K562 (cell line): ENCODE results near the gene ZC3HAV1L. TPM values are rescaled to one million over a fixed set of nuclear protein-coding genes. Genes with fewer than 3 reads are reported as not detected.

Experiments
- ATAC-seq: fragments of 200-7000 bp; cut with Tn5 transposase; 3 replicates; pipeline ENCODE4 v1.9.1; 2020; ENCODE audit warnings: moderate library complexity
- BruUV-seq: library from RNA; stranded (reverse); fragments of 400-500 nt; replicated peaks from 2 replicates; lab custom pipeline; 2021; lab: Mats Ljungman, UMichigan
- CTCF ChIA-PET: fragments of 300-600 bp; formaldehyde crosslinking; extraction: SDS; loops from one replicate; lab custom pipeline; 2021; ENCODE audit warnings: low intra/inter-chr PET ratio; lab: Yijun Ruan, JAX
- POLR2A ChIA-PET: fragments of 300-600, 350-650 bp; sonication (Branson Sonifier 250); formaldehyde crosslinking; extraction: SDS; loops from one replicate; lab custom pipeline; 2021; ENCODE audit warnings: antibody characterized with exemption, inconsistent platforms; lab: Yijun Ruan, JAX
- DNase-seq, 4 experiments: peaks; one replicate each; pipeline versions ENCODE4 v3.0.0 to v3.0.0-alpha.2; 2011 to 2018; ENCODE audit warnings: low spot score in 3 of 4, mixed read lengths in 3 of 4; ENCODE audit errors: extremely low read depth in 1 of 4
- FAIRE-seq: peaks from 2 replicates; lab custom pipeline; 2011; peaks lifted over from hg19 to GRCh38; lab: Jason Lieb, UNC
- H2AFZ ChIP-seq: 2 replicates; pipeline ENCODE4 v1.6.0; 2011; ENCODE audit warnings: low read depth, low read length, control low read depth, inconsistent platforms
- H3K27ac ChIP-seq: fragments of 200-600 bp; 3 replicates; pipeline ENCODE4 v1.8.0; 2011; ENCODE audit warnings: low read depth, mild to moderate bottlenecking, control low read depth, inconsistent platforms, low read length, moderate library complexity, mixed read lengths; ENCODE audit errors: extremely low read depth
- H3K27me3 ChIP-seq, 2 experiments: fragments of 300-600 bp in 1 of 2; 2 replicates in 1 of 2; 3 replicates in 1 of 2; pipeline versions ENCODE4 v1.6.0 to v1.8.0; 2011; ENCODE audit warnings: inconsistent platforms in 2 of 2, low read length in 2 of 2, mild to moderate bottlenecking in 1 of 2, mixed read lengths in 1 of 2, moderate library complexity in 1 of 2; ENCODE audit not compliant: control insufficient read depth in 2 of 2, insufficient read depth in 2 of 2
- H3K36me3 ChIP-seq: fragments of 300-600 bp; 3 replicates; pipeline ENCODE4 v1.8.0; 2011; ENCODE audit warnings: mild to moderate bottlenecking, low read length, inconsistent platforms; ENCODE audit not compliant: control insufficient read depth, insufficient read depth
- H3K4me1 ChIP-seq, 2 experiments: fragments of 200-600 bp in 1 of 2; replicated peaks in 1 of 2; 2 replicates in 1 of 2; 3 replicates in 1 of 2; pipeline versions ENCODE4 v1.5.1 to v1.8.0; 2011; ENCODE audit warnings: inconsistent platforms in 2 of 2, low read length in 2 of 2, mild to moderate bottlenecking in 1 of 2, mixed read lengths in 1 of 2, moderate library complexity in 1 of 2; ENCODE audit not compliant: control insufficient read depth in 2 of 2, insufficient read depth in 2 of 2
- H3K4me2 ChIP-seq: 2 replicates; pipeline ENCODE4 v1.6.1; 2011; ENCODE audit warnings: low read length, control low read depth, inconsistent platforms, mixed read lengths; ENCODE audit not compliant: insufficient read depth
- H3K4me3 ChIP-seq: fragments of 200-600 bp; sonication (generic), shearing (Covaris generic); 2 replicates; pipeline ENCODE4 v1.5.1; 2016; ENCODE audit warnings: control low read depth, inconsistent platforms
- H3K79me2 ChIP-seq: fragments of 200-600 bp; 3 replicates; pipeline ENCODE4 v1.8.0; 2011; ENCODE audit warnings: low read length, inconsistent platforms; ENCODE audit not compliant: control insufficient read depth, insufficient read depth
- H3K9ac ChIP-seq, 2 experiments: 2 replicates each; pipeline versions ENCODE4 v1.6.0 to v1.6.1; 2011; ENCODE audit warnings: low read depth in 2 of 2, low read length in 2 of 2, control low read depth in 1 of 2, inconsistent platforms in 1 of 2, mild to moderate bottlenecking in 1 of 2, mixed read lengths in 1 of 2; ENCODE audit not compliant: insufficient read depth in 1 of 2
- H3K9me1 ChIP-seq: one replicate; pipeline ENCODE4 v1.6.0; 2011; ENCODE audit warnings: inconsistent platforms, mild to moderate bottlenecking, low read length, moderate library complexity; ENCODE audit not compliant: control insufficient read depth, insufficient read depth
- H3K9me3 ChIP-seq: replicated peaks from 2 replicates; pipeline ENCODE4 v1.5.1; 2011; ENCODE audit warnings: low read depth, low read length, inconsistent platforms; ENCODE audit not compliant: control insufficient read depth, insufficient read depth
- H4K20me1 ChIP-seq: replicated peaks from 2 replicates; pipeline ENCODE4 v1.6.1; 2011; ENCODE audit warnings: low read length, inconsistent platforms, mixed read lengths; ENCODE audit not compliant: control insufficient read depth, insufficient read depth
- DDX20 ChIP-seq: fragments of 450-650 bp; IDR thresholded peaks from 2 replicates; pipeline ENCODE4 v1.6.1; 2016; ENCODE audit warnings: missing genetic modification characterization, low read depth, mild to moderate bottlenecking, missing compliant biosample characterization, moderate library complexity
- MEF2A ChIP-seq: IDR thresholded peaks from 2 replicates; pipeline ENCODE4 v1.6.1; 2011; ENCODE audit warnings: low read depth, mild to moderate bottlenecking, low read length, moderate library complexity; ENCODE audit not compliant: control insufficient read depth
- POU5F1 ChIP-seq: fragments of 150-350 bp; IDR thresholded peaks from 2 replicates; pipeline ENCODE4 v1.6.1; 2014; ENCODE audit warnings: borderline replicate concordance, low read length, low read depth, mild to moderate bottlenecking; ENCODE audit not compliant: partially characterized antibody
- ZNF140 ChIP-seq: fragments of 250-450 bp; sonication (Bioruptor Pico); IDR thresholded peaks from 2 replicates; pipeline ENCODE4 v1.8.0; 2021; ENCODE audit warnings: moderate library complexity, mild to moderate bottlenecking, inconsistent platforms
- ZNF316 ChIP-seq: fragments of 450-650 bp; IDR thresholded peaks from 2 replicates; pipeline ENCODE4 v1.6.1; 2016
- WGBS: fragments of 100-300 bp; shearing (Covaris generic); methylation state at CpG from one replicate; pipeline ENCODE4 v1.1.6; 2016; ENCODE audit warnings: low coverage, mixed read lengths; ENCODE audit not compliant: insufficient coverage; ENCODE audit errors: missing lambda C conversion rate; 5-methylcytosine and 5-hydroxymethylcytosine counted together
- in situ Hi-C: fragments of 300-500 bp; cut with MboI; formaldehyde crosslinking; loops from 4 replicates; pipeline ENCODE4 v1.15.0; 2018; ENCODE audit warnings: inconsistent platforms, mixed read lengths
- intact Hi-C: fragments of 100-400 bp; cut with micrococcal nuclease; formaldehyde crosslinking; loops from 2 replicates; pipeline ENCODE4 v1.14.2; 2022
- polyA plus RNA-seq, 8 experiments: library from polyadenylated mRNA; depleted of rRNA in 4 of 8; stranded (reverse) in 5 of 8; unstranded in 3 of 8; fragments of >200 nt; fragmentation: Nextera tagmentation in 2 of 8; fragmentation: Illumina TruSeq in 1 of 8; extraction: Ambion mirVana in 2 of 8; extraction: Trizol in 1 of 8; gene quantifications; 2 replicates each; pipeline versions ENCODE4 v1.2.1 to v1.2.3, GENCODE V29; 2011 to 2014; ENCODE audit warnings: inconsistent platforms in 1 of 8, missing spikeins in 1 of 8
- total RNA-seq, 7 experiments: library from RNA; depleted of rRNA in 6 of 7; stranded (reverse); fragments of >200 nt in 6 of 7; fragmentation: Illumina TruSeq in 2 of 7; extraction: Trizol in 2 of 7; gene quantifications; 2 replicates each; pipeline versions ENCODE4 v1.2.1 to v1.2.3, GENCODE V29; 2011 to 2021; ENCODE audit warnings: low replicate concordance in 1 of 7
- TF ChIP-seq, protein P1 (sequence below): sonication (generic); formaldehyde crosslinking; IDR thresholded peaks from 2 replicates; pipeline ENCODE4 v1.8.1; 2023; ENCODE audit warnings: mild to moderate bottlenecking, missing genetic modification reagents, moderate library complexity
- TF ChIP-seq, protein P2 (sequence below): fragments of 250-450 bp; sonication (Bioruptor Pico); IDR thresholded peaks from 2 replicates; pipeline ENCODE4 v1.8.0; 2022; ENCODE audit warnings: inconsistent platforms, mild to moderate bottlenecking, moderate library complexity, borderline replicate concordance

Gene ZC3HAV1L
- total and polyA plus RNA-seq, 9 of the 15 experiments (the other 6 are each of a cell fraction or from before 2014, with no cell fraction given) = not detected

DNA sequence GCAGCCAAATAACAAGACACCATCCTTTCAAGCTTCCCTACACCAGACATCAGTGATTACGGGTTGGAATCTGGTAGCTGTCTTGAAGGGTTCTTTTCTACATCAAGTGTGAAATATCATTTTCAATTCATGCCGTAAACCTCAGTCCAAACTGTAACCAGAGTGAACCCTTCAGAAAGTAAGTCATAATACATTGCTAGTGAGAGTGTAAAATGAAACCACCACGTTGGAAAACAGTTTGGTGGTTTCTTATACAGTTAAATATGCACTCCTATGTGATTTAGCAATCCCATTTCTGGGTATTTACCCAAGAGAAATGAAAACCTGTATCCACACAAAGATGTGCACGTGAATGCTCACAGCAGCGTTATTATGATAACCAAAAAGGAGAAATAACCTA is 25.6 kb upstream of the ZC3HAV1L start:
- 77% methylated on average over 5 of the region's 5 CpGs for WGBS
- H2AFZ ChIP-seq = no peak overlapping the region
- TF ChIP-seq, protein P1, sequence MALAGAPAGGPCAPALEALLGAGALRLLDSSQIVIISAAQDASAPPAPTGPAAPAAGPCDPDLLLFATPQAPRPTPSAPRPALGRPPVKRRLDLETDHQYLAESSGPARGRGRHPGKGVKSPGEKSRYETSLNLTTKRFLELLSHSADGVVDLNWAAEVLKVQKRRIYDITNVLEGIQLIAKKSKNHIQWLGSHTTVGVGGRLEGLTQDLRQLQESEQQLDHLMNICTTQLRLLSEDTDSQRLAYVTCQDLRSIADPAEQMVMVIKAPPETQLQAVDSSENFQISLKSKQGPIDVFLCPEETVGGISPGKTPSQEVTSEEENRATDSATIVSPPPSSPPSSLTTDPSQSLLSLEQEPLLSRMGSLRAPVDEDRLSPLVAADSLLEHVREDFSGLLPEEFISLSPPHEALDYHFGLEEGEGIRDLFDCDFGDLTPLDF = 0 out of 2 replicates have a peak, but pooled peaks have one; percentile 32
- no peak for TF ChIP-seq ZNF140 (CRISPR knock-in tag)
- TF ChIP-seq, all 486 proteins: peak for 1
- ATAC-seq = no peak
- no TSS peak for BruUV-seq
- in situ Hi-C loops = no loop called here
- no peaks in the 10 kb centered on the region for H3K79me2 ChIP-seq
- intact Hi-C loops = no loop called here
- FAIRE-seq = no peak
- no peak for DNase-seq
- H3K4me2 ChIP-seq = no peak overlapping the region
- no peak overlapping the region for H3K4me3 ChIP-seq
- no peak overlapping the region for H3K9ac ChIP-seq
- H3K4me1 ChIP-seq = no peaks in the 10 kb centered on the region
- no peaks in the 10 kb centered on the region for H3K9me3 ChIP-seq
- ChIA-PET POLR2A (interaction anchor here (0.6 to 1.2 kb wide), 3 partner anchors 10 to 41 kb away, joined by 3 to 4 read pairs (median 3); no protein-coding TSS in a partner anchor), CTCF (no interaction called here)
- no peaks in the 10 kb centered on the region for H3K27me3 ChIP-seq
- H4K20me1 ChIP-seq = no peaks in the 10 kb centered on the region
- H3K36me3 ChIP-seq = peaks cover 89% of the 10 kb centered on the region
- no peaks in the 10 kb centered on the region for H3K9me1 ChIP-seq
- no peak overlapping the region for H3K27ac ChIP-seq

DNA sequence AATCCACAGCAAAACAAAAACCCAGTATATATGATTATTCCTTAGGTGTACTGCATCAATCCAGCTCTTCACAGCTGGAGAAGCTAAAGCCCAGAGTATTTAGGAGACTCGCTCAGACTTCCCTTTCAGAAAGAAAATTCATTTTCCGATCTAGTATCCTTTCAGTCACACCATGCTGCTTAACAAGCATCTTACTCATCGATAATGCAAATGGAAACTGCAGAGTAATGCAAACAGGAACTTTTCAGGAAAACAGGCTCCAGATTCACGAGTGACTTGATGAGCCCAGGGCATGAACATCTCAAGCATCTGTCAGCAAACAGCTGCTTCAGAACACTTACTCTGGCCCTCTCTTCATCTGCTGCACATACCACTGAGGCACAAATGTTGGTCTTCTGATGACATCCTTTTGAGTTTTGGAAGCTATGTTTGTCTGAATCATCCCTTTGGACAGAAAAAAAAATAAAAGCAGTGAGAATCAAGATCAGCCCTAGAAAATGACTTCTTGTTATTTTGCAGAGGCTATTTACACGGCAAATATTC is 24.9 kb upstream of the ZC3HAV1L start:
- H3K9me1 ChIP-seq = no peaks in the 10 kb centered on the region
- BruUV-seq = TSS peak; percentile 15
- no peaks in the 10 kb centered on the region for H4K20me1 ChIP-seq
- WGBS = 87% methylated on average over 5 of the region's 5 CpGs
- no peak overlapping the region for H3K9ac ChIP-seq
- DNase-seq = no peak
- intact Hi-C loops (no loop called here), in situ Hi-C loops (no loop called here)
- no peak overlapping the region for H3K4me3 ChIP-seq
- ChIA-PET CTCF (no interaction called here), POLR2A (interaction anchor here (0.6 to 2.2 kb wide), 7 partner anchors 9 to 40 kb away, joined by 3 to 6 read pairs (median 4); no protein-coding TSS in a partner anchor)
- H3K4me1 ChIP-seq = no peaks in the 10 kb centered on the region
- no peaks in the 10 kb centered on the region for H3K27me3 ChIP-seq
- H3K36me3 ChIP-seq = peaks cover 87% of the 10 kb centered on the region
- H3K4me2 ChIP-seq = no peak overlapping the region
- TF ChIP-seq MEF2A = no peak
- TF ChIP-seq, protein P2, sequence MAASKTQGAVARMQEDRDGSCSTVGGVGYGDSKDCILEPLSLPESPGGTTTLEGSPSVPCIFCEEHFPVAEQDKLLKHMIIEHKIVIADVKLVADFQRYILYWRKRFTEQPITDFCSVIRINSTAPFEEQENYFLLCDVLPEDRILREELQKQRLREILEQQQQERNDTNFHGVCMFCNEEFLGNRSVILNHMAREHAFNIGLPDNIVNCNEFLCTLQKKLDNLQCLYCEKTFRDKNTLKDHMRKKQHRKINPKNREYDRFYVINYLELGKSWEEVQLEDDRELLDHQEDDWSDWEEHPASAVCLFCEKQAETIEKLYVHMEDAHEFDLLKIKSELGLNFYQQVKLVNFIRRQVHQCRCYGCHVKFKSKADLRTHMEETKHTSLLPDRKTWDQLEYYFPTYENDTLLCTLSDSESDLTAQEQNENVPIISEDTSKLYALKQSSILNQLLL (CRISPR knock-in tag) = no peak
- TF ChIP-seq DDX20 (tag) = no peak
- TF ChIP-seq ZNF316 = 0 out of 2 replicates have a peak, but pooled peaks have one; percentile 5
- TF ChIP-seq POU5F1 = no peak
- no peaks in the 10 kb centered on the region for H3K9me3 ChIP-seq
- H3K27ac ChIP-seq = no peak overlapping the region
- no peaks in the 10 kb centered on the region for H3K79me2 ChIP-seq
- ATAC-seq = no peak
- FAIRE-seq = no peak
- no peak overlapping the region for H2AFZ ChIP-seq
